ENCODE results near the gene AGAP3.

AGAP3 gene

DNA sequence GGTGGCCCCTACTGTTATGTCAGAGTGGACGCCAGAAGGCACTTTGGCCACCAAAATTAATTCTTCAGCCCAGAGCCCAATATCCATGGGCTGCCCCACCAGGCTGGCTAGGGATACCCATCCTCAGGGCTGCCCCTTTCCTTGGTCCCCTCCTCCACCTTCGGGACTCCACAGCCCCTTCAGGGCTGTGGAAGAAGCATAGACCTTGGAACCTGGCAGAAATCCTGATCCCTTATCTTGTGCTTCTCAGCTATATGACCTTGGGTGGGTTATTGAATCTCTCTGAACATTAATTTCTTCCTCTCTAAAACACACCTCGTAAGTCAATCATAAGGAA is 2.5 kb upstream of the AGAP3 start:
- peak overlapping the region; percentile 89 for H3K9ac ChIP-seq (ENCODE audit: low read length)
- TF ChIP-seq, protein P1, sequence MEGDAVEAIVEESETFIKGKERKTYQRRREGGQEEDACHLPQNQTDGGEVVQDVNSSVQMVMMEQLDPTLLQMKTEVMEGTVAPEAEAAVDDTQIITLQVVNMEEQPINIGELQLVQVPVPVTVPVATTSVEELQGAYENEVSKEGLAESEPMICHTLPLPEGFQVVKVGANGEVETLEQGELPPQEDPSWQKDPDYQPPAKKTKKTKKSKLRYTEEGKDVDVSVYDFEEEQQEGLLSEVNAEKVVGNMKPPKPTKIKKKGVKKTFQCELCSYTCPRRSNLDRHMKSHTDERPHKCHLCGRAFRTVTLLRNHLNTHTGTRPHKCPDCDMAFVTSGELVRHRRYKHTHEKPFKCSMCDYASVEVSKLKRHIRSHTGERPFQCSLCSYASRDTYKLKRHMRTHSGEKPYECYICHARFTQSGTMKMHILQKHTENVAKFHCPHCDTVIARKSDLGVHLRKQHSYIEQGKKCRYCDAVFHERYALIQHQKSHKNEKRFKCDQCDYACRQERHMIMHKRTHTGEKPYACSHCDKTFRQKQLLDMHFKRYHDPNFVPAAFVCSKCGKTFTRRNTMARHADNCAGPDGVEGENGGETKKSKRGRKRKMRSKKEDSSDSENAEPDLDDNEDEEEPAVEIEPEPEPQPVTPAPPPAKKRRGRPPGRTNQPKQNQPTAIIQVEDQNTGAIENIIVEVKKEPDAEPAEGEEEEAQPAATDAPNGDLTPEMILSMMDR (IDR thresholded peaks at IDR 0.05; ENCODE audit: low read depth, low read length) = no peak
- no peak for TF ChIP-seq EZH2phosphoT487 (IDR thresholded peaks at IDR 0.05; ENCODE audit: low read depth)
- peaks cover 4% of the 10 kb centered on the region for H3K36me3 ChIP-seq (replicated peaks; ENCODE audit: low read depth, low read length)
- H3K27me3 ChIP-seq (ENCODE audit: low read depth, low read length) = no peaks in the 10 kb centered on the region
- H2AFZ ChIP-seq (ENCODE audit: low read depth, low read length) = 0 out of 2 replicates have a peak overlapping the region, but pooled peaks have one; percentile 54
- H4K20me1 ChIP-seq (ENCODE audit: insufficient read depth, low read length) = peaks cover 3% of the 10 kb centered on the region; the same call in 1 of the 2 replicates
- peaks cover 59% of the 10 kb centered on the region for H3K79me2 ChIP-seq (ENCODE audit: low read length)
- no peak overlapping the region for H3K27ac ChIP-seq (ENCODE audit: low read length)
- no peaks in the 10 kb centered on the region for H3K9me3 ChIP-seq (ENCODE audit: insufficient read depth, low read length)
- H3K4me2 ChIP-seq (ENCODE audit: low read length) = peak overlapping the region; percentile 88
- H3K4me3 ChIP-seq (ENCODE audit: low read length) = peak overlapping the region; percentile 93
- peaks cover 51% of the 10 kb centered on the region for H3K4me1 ChIP-seq (ENCODE audit: low read length)

DNA sequence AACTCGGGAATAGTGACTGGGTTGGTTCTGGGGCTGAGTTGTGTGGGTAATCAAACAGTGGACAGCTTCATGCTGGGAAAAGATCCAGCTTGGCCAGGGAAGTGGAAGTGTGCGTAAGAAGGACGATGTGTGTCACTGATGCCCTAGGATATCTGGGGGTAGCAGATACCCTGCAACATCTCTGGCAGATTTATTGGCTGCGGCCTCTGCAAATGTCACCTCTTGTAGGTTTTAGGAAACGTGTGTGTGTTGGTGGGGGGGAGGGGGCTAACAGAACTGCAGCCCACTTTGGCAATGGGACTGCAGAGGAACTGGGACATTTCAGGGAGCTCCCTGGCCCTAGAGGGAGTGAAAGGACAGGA is 965 bp upstream of the AGAP3 start:
- Histone ChIP-seq H3K4me2 (ENCODE audit: low read length) (peak overlapping the region; percentile 99), H3K79me2 (ENCODE audit: low read length) (peaks cover 59% of the 10 kb centered on the region), H3K27ac (ENCODE audit: low read length) (no peak overlapping the region), H3K9me3 (ENCODE audit: insufficient read depth, low read length) (no peaks in the 10 kb centered on the region), H3K36me3 (replicated peaks; ENCODE audit: low read depth, low read length) (peaks cover 6% of the 10 kb centered on the region), H3K4me3 (ENCODE audit: low read length) (peak overlapping the region; percentile 89), H4K20me1 (ENCODE audit: insufficient read depth, low read length) (peaks cover 11% of the 10 kb centered on the region; the same call in 1 of the 2 replicates), H2AFZ (ENCODE audit: low read depth, low read length) (no peak overlapping the region), H3K9ac (ENCODE audit: low read length) (peak overlapping the region; percentile 87), H3K4me1 (ENCODE audit: low read length) (peaks cover 40% of the 10 kb centered on the region), H3K27me3 (ENCODE audit: low read depth, low read length) (no peaks in the 10 kb centered on the region)
- TF ChIP-seq, protein P1 (IDR thresholded peaks at IDR 0.05; ENCODE audit: low read depth, low read length) = no peak
- TF ChIP-seq EZH2phosphoT487 (IDR thresholded peaks at IDR 0.05; ENCODE audit: low read depth) = no peak

DNA sequence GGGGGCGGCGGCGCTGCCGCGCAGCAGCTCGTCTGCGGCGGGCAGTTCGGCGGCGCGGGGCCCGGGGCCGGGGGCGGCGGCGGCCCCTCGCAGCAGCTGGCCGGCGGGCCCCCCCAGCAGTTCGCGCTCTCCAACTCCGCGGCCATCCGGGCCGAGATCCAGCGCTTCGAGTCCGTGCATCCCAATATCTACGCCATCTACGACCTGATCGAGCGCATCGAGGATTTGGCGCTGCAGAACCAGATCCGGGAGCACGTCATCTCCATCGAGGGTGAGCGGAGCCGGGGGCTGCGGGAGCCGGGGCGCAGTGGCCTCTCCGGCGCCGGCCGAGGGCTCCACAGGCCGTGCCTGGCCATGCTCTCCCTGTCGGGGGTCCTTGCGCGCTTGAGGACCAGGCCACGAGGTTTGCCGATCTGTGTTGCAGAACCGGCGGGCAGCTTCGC is 548 bp downstream of the AGAP3 start:
- H3K27ac ChIP-seq (ENCODE audit: low read length) = peak overlapping the region; percentile 33
- peak overlapping the region; percentile 94 for H3K9ac ChIP-seq (ENCODE audit: low read length)
- H3K36me3 ChIP-seq (replicated peaks; ENCODE audit: low read depth, low read length) = peaks cover 6% of the 10 kb centered on the region
- no peaks in the 10 kb centered on the region for H3K27me3 ChIP-seq (ENCODE audit: low read depth, low read length)
- TF ChIP-seq, protein P1 (IDR thresholded peaks at IDR 0.05; ENCODE audit: low read depth, low read length) = no peak
- TF ChIP-seq EZH2phosphoT487 (IDR thresholded peaks at IDR 0.05; ENCODE audit: low read depth) = no peak
- peak overlapping the region; percentile 93 for H3K4me3 ChIP-seq (ENCODE audit: low read length)
- H3K9me3 ChIP-seq (ENCODE audit: insufficient read depth, low read length) = no peaks in the 10 kb centered on the region
- H4K20me1 ChIP-seq (ENCODE audit: insufficient read depth, low read length) = peaks cover 20% of the 10 kb centered on the region
- peak overlapping the region; percentile 97 for H3K4me2 ChIP-seq (ENCODE audit: low read length)
- H3K4me1 ChIP-seq (ENCODE audit: low read length) = peaks cover 32% of the 10 kb centered on the region
- H2AFZ ChIP-seq (ENCODE audit: low read depth, low read length) = peak overlapping the region; percentile 28; the same call in 1 of the 2 replicates
- peaks cover 62% of the 10 kb centered on the region for H3K79me2 ChIP-seq (ENCODE audit: low read length)

DNA sequence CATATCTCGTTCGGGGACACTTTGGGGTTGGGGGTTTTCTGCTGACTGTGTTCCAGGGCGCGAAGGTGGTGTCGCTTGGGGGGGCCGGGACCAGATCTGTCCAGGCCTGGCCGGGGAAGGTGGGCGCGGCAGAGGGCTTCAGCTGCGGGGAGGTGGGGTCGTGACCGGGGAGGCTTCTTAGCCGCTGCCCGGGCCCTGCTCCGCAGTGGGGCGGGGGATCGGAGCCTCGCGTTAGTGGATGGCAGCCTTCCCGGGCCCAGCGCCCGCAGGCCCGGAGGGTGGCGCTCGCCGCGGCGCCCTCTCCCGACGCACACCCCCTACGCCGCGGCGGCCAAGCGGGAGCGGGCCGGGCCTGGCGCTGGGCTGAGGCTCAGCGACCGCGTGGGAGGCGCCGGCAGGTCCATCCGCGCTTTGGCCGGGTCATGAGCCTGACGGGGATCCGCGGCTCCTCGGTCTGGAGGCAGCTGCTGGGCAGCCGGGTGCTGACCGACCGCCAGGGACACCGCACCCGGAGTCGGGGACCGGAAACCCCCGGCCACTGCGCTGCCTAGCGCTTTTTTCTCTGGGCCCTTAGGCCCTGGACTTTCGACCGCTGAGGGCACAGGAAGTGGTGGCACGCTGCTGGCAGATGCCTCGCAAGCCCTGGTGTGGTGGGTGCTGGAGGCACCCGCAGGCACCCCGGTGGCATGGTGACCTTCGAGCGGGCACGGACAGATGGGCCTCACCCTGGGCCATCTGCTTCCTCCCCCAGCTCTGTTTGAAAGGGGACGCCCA is 1.2 kb downstream of the AGAP3 start:
- Histone ChIP-seq H3K79me2 (ENCODE audit: low read length) (peaks cover 62% of the 10 kb centered on the region), H3K9ac (ENCODE audit: low read length) (peak overlapping the region; percentile 94), H3K9me3 (ENCODE audit: insufficient read depth, low read length) (no peaks in the 10 kb centered on the region), H3K4me3 (ENCODE audit: low read length) (peak overlapping the region; percentile 93), H3K4me2 (ENCODE audit: low read length) (peak overlapping the region; percentile 97), H3K4me1 (ENCODE audit: low read length) (peaks cover 26% of the 10 kb centered on the region), H4K20me1 (ENCODE audit: insufficient read depth, low read length) (peaks cover 26% of the 10 kb centered on the region), H3K27me3 (ENCODE audit: low read depth, low read length) (no peaks in the 10 kb centered on the region), H2AFZ (ENCODE audit: low read depth, low read length) (peak overlapping the region; percentile 28; the same call in 1 of the 2 replicates), H3K36me3 (replicated peaks; ENCODE audit: low read depth, low read length) (peaks cover 6% of the 10 kb centered on the region), H3K27ac (ENCODE audit: low read length) (peak overlapping the region; percentile 33)
- TF ChIP-seq EZH2phosphoT487 (IDR thresholded peaks at IDR 0.05; ENCODE audit: low read depth) = no peak
- TF ChIP-seq, protein P1 (IDR thresholded peaks at IDR 0.05; ENCODE audit: low read depth, low read length) = peak; percentile 44

Data from OCI-LY3 (cell line).